GM23338 (cell line): ENCODE data around the gene HOXD8. TPM values are rescaled to one million over a fixed set of nuclear protein-coding genes. Genes with fewer than 3 reads are reported as not detected.

Experiments used
- ETS1 ChIP-seq: IDR thresholded peaks from 2 replicates; pipeline ENCODE4 v1.6.1; 2016; ENCODE audit warnings: antibody characterized with exemption
- EZH2 ChIP-seq: fragments of 200-600 bp; sonication (generic); IDR thresholded peaks from one replicate; pipeline ENCODE4 v1.8.0; 2017; ENCODE audit warnings: antibody characterized with exemption, mild to moderate bottlenecking, low read depth; ENCODE audit not compliant: unreplicated experiment
- EZH2phosphoT487 ChIP-seq: fragments of 200-600 bp; sonication (generic); IDR thresholded peaks from one replicate; pipeline ENCODE4 v1.8.1; 2018; ENCODE audit warnings: antibody characterized with exemption; ENCODE audit not compliant: unreplicated experiment
- JUNB ChIP-seq: IDR thresholded peaks from one replicate; pipeline ENCODE4 v1.6.1; 2016; ENCODE audit warnings: antibody characterized with exemption; ENCODE audit not compliant: unreplicated experiment
- STAT1 ChIP-seq: IDR thresholded peaks from one replicate; pipeline ENCODE4 v1.6.1; 2016; ENCODE audit warnings: antibody characterized with exemption; ENCODE audit not compliant: unreplicated experiment
- ZNF114 ChIP-seq: fragments of 250-450 bp; sonication (Bioruptor Pico); IDR thresholded peaks from 2 replicates; pipeline ENCODE4 v1.5.0; 2020; ENCODE audit warnings: mild to moderate bottlenecking, moderate library complexity
- ZNF331 ChIP-seq: fragments of 250-450 bp; sonication (Bioruptor Pico); IDR thresholded peaks from 2 replicates; pipeline ENCODE4 v1.5.0; 2020; ENCODE audit warnings: low read depth, mild to moderate bottlenecking, moderate library complexity
- ZNF462 ChIP-seq: fragments of 250-450 bp; sonication (Bioruptor Pico); IDR thresholded peaks from 2 replicates; pipeline ENCODE4 v1.5.0; 2020; ENCODE audit warnings: mild to moderate bottlenecking, moderate library complexity
- polyA plus RNA-seq: library from polyadenylated mRNA; unstranded; fragments of >200 nt; fragmentation: Nextera tagmentation; extraction: Ambion mirVana; gene quantifications from 2 replicates; pipeline ENCODE4 v1.2.1, GENCODE V29; 2016
- total RNA-seq: library from RNA; depleted of rRNA; stranded (reverse); fragments of >200 nt; shearing (Covaris generic); gene quantifications from 2 replicates; pipeline ENCODE4 v1.2.3, GENCODE V29; 2014
- TF ChIP-seq, protein P1 (sequence below): IDR thresholded peaks from one replicate; pipeline ENCODE4 v1.6.1; 2018; ENCODE audit warnings: antibody characterized with exemption; ENCODE audit not compliant: unreplicated experiment

Gene HOXD8
- total and polyA plus RNA-seq, 2 experiments from 2014 or later, result not detected

DNA sequence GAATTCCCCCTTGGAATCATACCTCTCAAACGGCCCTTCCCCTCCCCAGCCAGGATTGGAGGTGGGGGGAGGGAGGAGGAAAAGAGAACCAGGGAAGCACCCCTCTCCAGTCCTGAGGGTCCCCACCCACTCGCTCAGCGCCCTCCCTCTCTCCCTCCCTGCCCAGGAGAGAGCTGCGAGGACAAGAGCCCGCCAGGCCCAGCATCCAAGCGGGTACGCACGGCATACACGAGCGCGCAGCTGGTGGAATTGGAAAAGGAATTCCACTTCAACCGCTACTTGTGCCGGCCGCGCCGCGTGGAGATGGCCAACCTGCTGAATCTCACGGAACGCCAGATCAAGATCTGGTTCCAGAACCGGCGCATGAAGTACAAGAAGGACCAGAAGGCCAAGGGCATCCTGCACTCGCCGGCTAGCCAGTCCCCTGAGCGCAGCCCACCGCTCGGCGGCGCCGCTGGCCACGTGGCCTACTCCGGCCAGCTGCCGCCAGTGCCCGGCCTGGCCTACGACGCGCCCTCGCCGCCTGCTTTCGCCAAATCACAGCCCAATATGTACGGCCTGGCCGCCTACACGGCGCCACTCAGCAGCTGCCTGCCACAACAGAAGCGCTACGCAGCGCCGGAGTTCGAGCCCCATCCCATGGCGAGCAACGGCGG, 42.0 kb downstream of the HOXD8 start (continued):
- TF ChIP-seq ZNF462 (no peak), ETS1 (no peak), ZNF331 (CRISPR knock-in tag) (no peak), STAT1 (no peak), EZH2 (peak; percentile 34), ZNF114 (no peak), JUNB (no peak), EZH2phosphoT487 (no peak)
- TF ChIP-seq, protein P1, sequence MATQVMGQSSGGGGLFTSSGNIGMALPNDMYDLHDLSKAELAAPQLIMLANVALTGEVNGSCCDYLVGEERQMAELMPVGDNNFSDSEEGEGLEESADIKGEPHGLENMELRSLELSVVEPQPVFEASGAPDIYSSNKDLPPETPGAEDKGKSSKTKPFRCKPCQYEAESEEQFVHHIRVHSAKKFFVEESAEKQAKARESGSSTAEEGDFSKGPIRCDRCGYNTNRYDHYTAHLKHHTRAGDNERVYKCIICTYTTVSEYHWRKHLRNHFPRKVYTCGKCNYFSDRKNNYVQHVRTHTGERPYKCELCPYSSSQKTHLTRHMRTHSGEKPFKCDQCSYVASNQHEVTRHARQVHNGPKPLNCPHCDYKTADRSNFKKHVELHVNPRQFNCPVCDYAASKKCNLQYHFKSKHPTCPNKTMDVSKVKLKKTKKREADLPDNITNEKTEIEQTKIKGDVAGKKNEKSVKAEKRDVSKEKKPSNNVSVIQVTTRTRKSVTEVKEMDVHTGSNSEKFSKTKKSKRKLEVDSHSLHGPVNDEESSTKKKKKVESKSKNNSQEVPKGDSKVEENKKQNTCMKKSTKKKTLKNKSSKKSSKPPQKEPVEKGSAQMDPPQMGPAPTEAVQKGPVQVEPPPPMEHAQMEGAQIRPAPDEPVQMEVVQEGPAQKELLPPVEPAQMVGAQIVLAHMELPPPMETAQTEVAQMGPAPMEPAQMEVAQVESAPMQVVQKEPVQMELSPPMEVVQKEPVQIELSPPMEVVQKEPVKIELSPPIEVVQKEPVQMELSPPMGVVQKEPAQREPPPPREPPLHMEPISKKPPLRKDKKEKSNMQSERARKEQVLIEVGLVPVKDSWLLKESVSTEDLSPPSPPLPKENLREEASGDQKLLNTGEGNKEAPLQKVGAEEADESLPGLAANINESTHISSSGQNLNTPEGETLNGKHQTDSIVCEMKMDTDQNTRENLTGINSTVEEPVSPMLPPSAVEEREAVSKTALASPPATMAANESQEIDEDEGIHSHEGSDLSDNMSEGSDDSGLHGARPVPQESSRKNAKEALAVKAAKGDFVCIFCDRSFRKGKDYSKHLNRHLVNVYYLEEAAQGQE, result no peak
